ENCODE data around the gene ADGRB2. TPM values are rescaled to one million over a fixed set of nuclear protein-coding genes. Genes with fewer than 3 reads are reported as not detected.

The ADGRB2 gene
- total RNA-seq, 1 experiment from 2014 or later = 15.6 TPM

- Histone ChIP-seq H3K4me1 (replicated peaks; ENCODE audit: insufficient read depth) (no peaks in the 10 kb centered on the region), H3K79me2 (ENCODE audit: low read depth) (no peaks in the 10 kb centered on the region), H3K36me3 (ENCODE audit: low read depth) (no peaks in the 10 kb centered on the region), H3K4me2 (no peak overlapping the region), H3K9me2 (ENCODE audit: insufficient read depth) (no peaks in the 10 kb centered on the region), H3F3A (ENCODE audit: insufficient read depth, low read depth) (no peaks in the 10 kb centered on the region), H3K27me3 (ENCODE audit: insufficient read depth, low read depth) (no peaks in the 10 kb centered on the region), H2AFZ (no peak overlapping the region), H3K9me3 (ENCODE audit: insufficient read depth, low read depth) (no peaks in the 10 kb centered on the region), H3K27ac (no peak overlapping the region), H3K4me3 (no peak overlapping the region), H4K20me1 (ENCODE audit: insufficient read depth) (no peaks in the 10 kb centered on the region)
- intact Hi-C loops (cut with micrococcal nuclease; ENCODE audit: unreplicated experiment) = no loop called here
- ChIA-PET POLR2A (ENCODE audit: unreplicated experiment) (no interaction called here), CTCF (no interaction called here)
- DNase-seq = no peak
- BruUV-seq (replicated peaks) = no TSS peak
- TF ChIP-seq EZH2 (IDR thresholded peaks at IDR 0.05; ENCODE audit: low read depth) (no peak), CTCF (conservative IDR thresholded peaks at IDR 0.05) (no peak)
These were observed 28.6 kb downstream of the ADGRB2 start for GRCh38 chr1:31735571-31735970.

- POLR2A ChIA-PET (ENCODE audit: unreplicated experiment) = no interaction called here
- Histone ChIP-seq H3K4me3 (no peak overlapping the region), H4K20me1 (ENCODE audit: insufficient read depth) (no peaks in the 10 kb centered on the region), H3K4me1 (replicated peaks; ENCODE audit: insufficient read depth) (no peaks in the 10 kb centered on the region), H3K9me2 (ENCODE audit: insufficient read depth) (no peaks in the 10 kb centered on the region), H3K79me2 (ENCODE audit: low read depth) (no peaks in the 10 kb centered on the region), H3F3A (ENCODE audit: insufficient read depth, low read depth) (no peaks in the 10 kb centered on the region), H3K27me3 (ENCODE audit: insufficient read depth, low read depth) (no peaks in the 10 kb centered on the region), H3K27ac (no peak overlapping the region), H3K4me2 (no peak overlapping the region), H2AFZ (no peak overlapping the region), H3K36me3 (ENCODE audit: low read depth) (no peaks in the 10 kb centered on the region), H3K9me3 (ENCODE audit: insufficient read depth, low read depth) (no peaks in the 10 kb centered on the region)
- intact Hi-C loops (cut with micrococcal nuclease; ENCODE audit: unreplicated experiment) = no loop called here
- TF ChIP-seq CTCF (conservative IDR thresholded peaks at IDR 0.05) (no peak), EZH2 (IDR thresholded peaks at IDR 0.05; ENCODE audit: low read depth) (no peak)
- CTCF ChIA-PET = interaction anchor here (0.5 kb wide), 1 partner anchor 191 kb away, joined by 5 read pairs; no protein-coding TSS in a partner anchor
- BruUV-seq (replicated peaks) = no TSS peak
- no peak for DNase-seq
These were observed 29.5 kb downstream of the ADGRB2 start for GRCh38 chr1:31734582-31735107.

- H2AFZ ChIP-seq = no peak overlapping the region
- H3K36me3 ChIP-seq (ENCODE audit: low read depth) = no peaks in the 10 kb centered on the region
- no peaks in the 10 kb centered on the region for H3F3A ChIP-seq (ENCODE audit: insufficient read depth, low read depth)
- no peaks in the 10 kb centered on the region for H3K27me3 ChIP-seq (ENCODE audit: insufficient read depth, low read depth)
- ChIA-PET POLR2A (ENCODE audit: unreplicated experiment) (no interaction called here), CTCF (interaction anchor here (0.5 kb wide), 2 partner anchors 192 to 579 kb away, joined by 3 to 5 read pairs; no protein-coding TSS in a partner anchor)
- H3K4me2 ChIP-seq = no peak overlapping the region
- no peak overlapping the region for H3K27ac ChIP-seq
- H3K9me3 ChIP-seq (ENCODE audit: insufficient read depth, low read depth) = no peaks in the 10 kb centered on the region
- no TSS peak for BruUV-seq (replicated peaks)
- no peak for TF ChIP-seq CTCF (conservative IDR thresholded peaks at IDR 0.05)
- no peaks in the 10 kb centered on the region for H3K4me1 ChIP-seq (replicated peaks; ENCODE audit: insufficient read depth)
- H3K9me2 ChIP-seq (ENCODE audit: insufficient read depth) = no peaks in the 10 kb centered on the region
- intact Hi-C loops (cut with micrococcal nuclease; ENCODE audit: unreplicated experiment) = no loop called here
- no peak for DNase-seq
- no peaks in the 10 kb centered on the region for H4K20me1 ChIP-seq (ENCODE audit: insufficient read depth)
- no peaks in the 10 kb centered on the region for H3K79me2 ChIP-seq (ENCODE audit: low read depth)
- no peak overlapping the region for H3K4me3 ChIP-seq
These were observed 30.5 kb downstream of the ADGRB2 start for GRCh38 chr1:31733389-31734219.
